K562 (cell line): Measurements from ENCODE around the gene HGF. TPM values are rescaled to one million over a fixed set of nuclear protein-coding genes. Genes with fewer than 3 reads are reported as not detected.

Experiments used
- ATAC-seq: fragments of 200-7000 bp; cut with Tn5 transposase; 3 replicates; pipeline ENCODE4 v1.9.1; 2020; ENCODE audit warnings: moderate library complexity
- BruUV-seq: library from RNA; stranded (reverse); fragments of 400-500 nt; replicated peaks from 2 replicates; lab custom pipeline; 2021; lab: Mats Ljungman, UMichigan
- CTCF ChIA-PET: fragments of 300-600 bp; formaldehyde crosslinking; extraction: SDS; loops from one replicate; lab custom pipeline; 2021; ENCODE audit warnings: low intra/inter-chr PET ratio; lab: Yijun Ruan, JAX
- POLR2A ChIA-PET: fragments of 300-600, 350-650 bp; sonication (Branson Sonifier 250); formaldehyde crosslinking; extraction: SDS; loops from one replicate; lab custom pipeline; 2021; ENCODE audit warnings: antibody characterized with exemption, inconsistent platforms; lab: Yijun Ruan, JAX
- DNase-seq, 4 experiments: peaks; one replicate each; pipeline versions ENCODE4 v3.0.0 to v3.0.0-alpha.2; 2011 to 2018; ENCODE audit warnings: low spot score in 3 of 4, mixed read lengths in 3 of 4; ENCODE audit errors: extremely low read depth in 1 of 4
- FAIRE-seq: peaks from 2 replicates; lab custom pipeline; 2011; peaks lifted over from hg19 to GRCh38; lab: Jason Lieb, UNC
- H2AFZ ChIP-seq: 2 replicates; pipeline ENCODE4 v1.6.0; 2011; ENCODE audit warnings: low read depth, low read length, control low read depth, inconsistent platforms
- H3K27ac ChIP-seq: fragments of 200-600 bp; 3 replicates; pipeline ENCODE4 v1.8.0; 2011; ENCODE audit warnings: low read depth, mild to moderate bottlenecking, control low read depth, inconsistent platforms, low read length, moderate library complexity, mixed read lengths; ENCODE audit errors: extremely low read depth
- H3K27me3 ChIP-seq, 2 experiments: fragments of 300-600 bp in 1 of 2; 2 replicates in 1 of 2; 3 replicates in 1 of 2; pipeline versions ENCODE4 v1.6.0 to v1.8.0; 2011; ENCODE audit warnings: inconsistent platforms in 2 of 2, low read length in 2 of 2, mild to moderate bottlenecking in 1 of 2, mixed read lengths in 1 of 2, moderate library complexity in 1 of 2; ENCODE audit not compliant: control insufficient read depth in 2 of 2, insufficient read depth in 2 of 2
- H3K36me3 ChIP-seq: fragments of 300-600 bp; 3 replicates; pipeline ENCODE4 v1.8.0; 2011; ENCODE audit warnings: mild to moderate bottlenecking, low read length, inconsistent platforms; ENCODE audit not compliant: control insufficient read depth, insufficient read depth
- H3K4me1 ChIP-seq, 2 experiments: fragments of 200-600 bp in 1 of 2; replicated peaks in 1 of 2; 2 replicates in 1 of 2; 3 replicates in 1 of 2; pipeline versions ENCODE4 v1.5.1 to v1.8.0; 2011; ENCODE audit warnings: inconsistent platforms in 2 of 2, low read length in 2 of 2, mild to moderate bottlenecking in 1 of 2, mixed read lengths in 1 of 2, moderate library complexity in 1 of 2; ENCODE audit not compliant: control insufficient read depth in 2 of 2, insufficient read depth in 2 of 2
- H3K4me2 ChIP-seq: 2 replicates; pipeline ENCODE4 v1.6.1; 2011; ENCODE audit warnings: low read length, control low read depth, inconsistent platforms, mixed read lengths; ENCODE audit not compliant: insufficient read depth
- H3K4me3 ChIP-seq: fragments of 200-600 bp; sonication (generic), shearing (Covaris generic); 2 replicates; pipeline ENCODE4 v1.5.1; 2016; ENCODE audit warnings: control low read depth, inconsistent platforms
- H3K79me2 ChIP-seq: fragments of 200-600 bp; 3 replicates; pipeline ENCODE4 v1.8.0; 2011; ENCODE audit warnings: low read length, inconsistent platforms; ENCODE audit not compliant: control insufficient read depth, insufficient read depth
- H3K9ac ChIP-seq, 2 experiments: 2 replicates each; pipeline versions ENCODE4 v1.6.0 to v1.6.1; 2011; ENCODE audit warnings: low read depth in 2 of 2, low read length in 2 of 2, control low read depth in 1 of 2, inconsistent platforms in 1 of 2, mild to moderate bottlenecking in 1 of 2, mixed read lengths in 1 of 2; ENCODE audit not compliant: insufficient read depth in 1 of 2
- H3K9me1 ChIP-seq: one replicate; pipeline ENCODE4 v1.6.0; 2011; ENCODE audit warnings: inconsistent platforms, mild to moderate bottlenecking, low read length, moderate library complexity; ENCODE audit not compliant: control insufficient read depth, insufficient read depth
- H3K9me3 ChIP-seq: replicated peaks from 2 replicates; pipeline ENCODE4 v1.5.1; 2011; ENCODE audit warnings: low read depth, low read length, inconsistent platforms; ENCODE audit not compliant: control insufficient read depth, insufficient read depth
- H4K20me1 ChIP-seq: replicated peaks from 2 replicates; pipeline ENCODE4 v1.6.1; 2011; ENCODE audit warnings: low read length, inconsistent platforms, mixed read lengths; ENCODE audit not compliant: control insufficient read depth, insufficient read depth
- BCL6 ChIP-seq: fragments of 250-450 bp; sonication (Bioruptor Pico); IDR thresholded peaks from 2 replicates; pipeline ENCODE4 v1.4.0; 2020
- BRF1 ChIP-seq: IDR thresholded peaks from 3 replicates; pipeline ENCODE4 v1.6.1; 2011; ENCODE audit warnings: borderline replicate concordance, mild to moderate bottlenecking; ENCODE audit not compliant: insufficient read length; ENCODE audit errors: extremely low read depth
- CREB5 ChIP-seq: fragments of 250-450 bp; sonication (Bioruptor Pico); IDR thresholded peaks from 2 replicates; pipeline ENCODE4 v1.5.0; 2020; ENCODE audit warnings: mild to moderate bottlenecking
- KAT8 ChIP-seq: fragments of 450-650 bp; IDR thresholded peaks from 2 replicates; pipeline ENCODE4 v1.6.1; 2016; ENCODE audit warnings: low read depth, mild to moderate bottlenecking
- LEF1 ChIP-seq: fragments of 450-650 bp; IDR thresholded peaks from 2 replicates; pipeline ENCODE4 v1.6.1; 2016; ENCODE audit warnings: mild to moderate bottlenecking
- MAX ChIP-seq: sonication (generic); formaldehyde crosslinking; IDR thresholded peaks from 2 replicates; pipeline ENCODE4 v1.9.0; 2022; ENCODE audit warnings: mild to moderate bottlenecking, missing genetic modification reagents
- NR2C2 ChIP-seq, 2 experiments: fragments of 200-800 bp in 1 of 2; sonication (Bioruptor generic) in 1 of 2; sonication (generic) in 1 of 2; formaldehyde crosslinking in 1 of 2; IDR thresholded peaks; 2 replicates each; pipeline versions ENCODE4 v1.6.1 to v1.8.0; 2016 to 2022; ENCODE audit warnings: mild to moderate bottlenecking in 1 of 2, missing compliant biosample characterization in 1 of 2, missing genetic modification characterization in 1 of 2, missing genetic modification reagents in 1 of 2
- POLR2G ChIP-seq: fragments of 200-400 bp; formaldehyde crosslinking; IDR thresholded peaks from 2 replicates; pipeline ENCODE4 v1.6.1; 2017; ENCODE audit warnings: low read depth, mild to moderate bottlenecking, antibody characterized with exemption, low read length, moderate library complexity
- PRPF4 ChIP-seq: fragments of 200-400 bp; formaldehyde crosslinking; IDR thresholded peaks from one replicate; pipeline ENCODE4 v1.6.1; 2017; ENCODE audit warnings: low read length, low read depth, mild to moderate bottlenecking; ENCODE audit not compliant: insufficient read depth, poor library complexity, severe bottlenecking
- RBM39 ChIP-seq: fragments of 200-400 bp; formaldehyde crosslinking; optimal IDR thresholded peaks from 2 replicates; pipeline ENCODE3; 2018; ENCODE audit warnings: low read depth, low read length
- SMC3 ChIP-seq: conservative IDR thresholded peaks from 2 replicates; pipeline ENCODE4 v1.6.1; 2011; ENCODE audit warnings: low read depth, low read length, improper control_type of control experiment; ENCODE audit not compliant: insufficient read depth
- STAT5A ChIP-seq: IDR thresholded peaks from 2 replicates; pipeline ENCODE4 v1.6.1; 2012; ENCODE audit warnings: low read length, inconsistent platforms, borderline replicate concordance
- TCF7 ChIP-seq: sonication (generic); IDR thresholded peaks from 2 replicates; pipeline ENCODE4 v1.6.1; 2016; ENCODE audit warnings: antibody characterized with exemption, borderline replicate concordance
- TFAP4 ChIP-seq: sonication (generic); formaldehyde crosslinking; IDR thresholded peaks from 2 replicates; pipeline ENCODE4 v1.8.0; 2022; ENCODE audit warnings: missing genetic modification reagents, mild to moderate bottlenecking, moderate library complexity, borderline replicate concordance
- TGIF2 ChIP-seq: sonication (generic); formaldehyde crosslinking; IDR thresholded peaks from 2 replicates; pipeline ENCODE4 v1.8.1; 2022; ENCODE audit warnings: mild to moderate bottlenecking, missing genetic modification reagents, moderate library complexity
- ZNF217 ChIP-seq: sonication (generic); formaldehyde crosslinking; IDR thresholded peaks from 2 replicates; pipeline ENCODE4 v1.8.0; 2022; ENCODE audit warnings: mild to moderate bottlenecking, missing genetic modification reagents
- ZNF23 ChIP-seq: fragments of 250-450 bp; sonication (Bioruptor Pico); IDR thresholded peaks from 2 replicates; pipeline ENCODE4 v1.4.0; 2020; ENCODE audit warnings: mild to moderate bottlenecking
- ZNF431 ChIP-seq: sonication (generic); formaldehyde crosslinking; IDR thresholded peaks from 2 replicates; pipeline ENCODE4 v1.8.0; 2022; ENCODE audit warnings: mild to moderate bottlenecking, missing genetic modification reagents
- ZNF511 ChIP-seq: sonication (generic); formaldehyde crosslinking; IDR thresholded peaks from 2 replicates; pipeline ENCODE4 v1.8.0; 2022; ENCODE audit warnings: mild to moderate bottlenecking, missing genetic modification reagents
- WGBS: fragments of 100-300 bp; shearing (Covaris generic); methylation state at CpG from one replicate; pipeline ENCODE4 v1.1.6; 2016; ENCODE audit warnings: low coverage, mixed read lengths; ENCODE audit not compliant: insufficient coverage; ENCODE audit errors: missing lambda C conversion rate; 5-methylcytosine and 5-hydroxymethylcytosine counted together
- in situ Hi-C: fragments of 300-500 bp; cut with MboI; formaldehyde crosslinking; loops from 4 replicates; pipeline ENCODE4 v1.15.0; 2018; ENCODE audit warnings: inconsistent platforms, mixed read lengths
- intact Hi-C: fragments of 100-400 bp; cut with micrococcal nuclease; formaldehyde crosslinking; loops from 2 replicates; pipeline ENCODE4 v1.14.2; 2022
- polyA plus RNA-seq, 8 experiments: library from polyadenylated mRNA; depleted of rRNA in 4 of 8; stranded (reverse) in 5 of 8; unstranded in 3 of 8; fragments of >200 nt; fragmentation: Nextera tagmentation in 2 of 8; fragmentation: Illumina TruSeq in 1 of 8; extraction: Ambion mirVana in 2 of 8; extraction: Trizol in 1 of 8; gene quantifications; 2 replicates each; pipeline versions ENCODE4 v1.2.1 to v1.2.3, GENCODE V29; 2011 to 2014; ENCODE audit warnings: inconsistent platforms in 1 of 8, missing spikeins in 1 of 8
- total RNA-seq, 7 experiments: library from RNA; depleted of rRNA in 6 of 7; stranded (reverse); fragments of >200 nt in 6 of 7; fragmentation: Illumina TruSeq in 2 of 7; extraction: Trizol in 2 of 7; gene quantifications; 2 replicates each; pipeline versions ENCODE4 v1.2.1 to v1.2.3, GENCODE V29; 2011 to 2021; ENCODE audit warnings: low replicate concordance in 1 of 7

Gene HGF
- total and polyA plus RNA-seq, 9 of the 15 experiments (the other 6 are each of a cell fraction or from before 2014, with no cell fraction given): 0.02 TPM; not detected in 8

- no peaks in the 10 kb centered on the region for H3K9me3 ChIP-seq
- ChIA-PET CTCF (no interaction called here), POLR2A (no interaction called here)
- H3K79me2 ChIP-seq: no peaks in the 10 kb centered on the region
- TF ChIP-seq ZNF217 (CRISPR knock-in tag) (no peak), LEF1 (no peak), CREB5 (CRISPR knock-in tag) (no peak), PRPF4 (no peak), BRF1 (no peak), KAT8 (no peak), POLR2G (no peak), TGIF2 (no peak), NR2C2 (CRISPR knock-in tag; IDR thresholded peaks at IDR 0.05) (no peak), NR2C2 (tag; IDR thresholded peaks at IDR 0.05) (no peak), SMC3 (no peak), ZNF23 (CRISPR knock-in tag) (no peak), TCF7 (no peak), RBM39 (no peak), STAT5A (no peak), ZNF431 (CRISPR knock-in tag) (no peak), ZNF511 (CRISPR knock-in tag) (no peak), BCL6 (CRISPR knock-in tag) (no peak), MAX (CRISPR knock-in tag) (no peak), TFAP4 (CRISPR knock-in tag) (no peak)
- no peak overlapping the region for H3K4me3 ChIP-seq
- no peak for DNase-seq
- 0% methylated on average over 1 of the region's 1 CpG for WGBS
- no peak overlapping the region for H2AFZ ChIP-seq
- intact Hi-C loops (no loop called here), in situ Hi-C loops (no loop called here)
- H3K4me1 ChIP-seq: no peaks in the 10 kb centered on the region
- ATAC-seq: no peak
- no peak for FAIRE-seq
- H3K4me2 ChIP-seq: no peak overlapping the region
- H3K9ac ChIP-seq: no peak overlapping the region
- H4K20me1 ChIP-seq: no peaks in the 10 kb centered on the region
- no peak overlapping the region for H3K27ac ChIP-seq
- no peaks in the 10 kb centered on the region for H3K36me3 ChIP-seq
- no peaks in the 10 kb centered on the region for H3K27me3 ChIP-seq
- H3K9me1 ChIP-seq: no peaks in the 10 kb centered on the region
- no TSS peak for BruUV-seq
Observed at GRCh38 chr7:81776161-81776560, 6.3 kb upstream of the HGF start.
